HG02678 (cell line): ENCODE measurements around the gene PTPN6.

Experiments
- ATAC-seq: cut with Tn5 transposase; IDR thresholded peaks from one replicate; pipeline ENCODE4 v1.9.1; 2021; ENCODE audit warnings: mild to moderate bottlenecking, moderate library complexity; ENCODE audit not compliant: unreplicated experiment

The PTPN6 gene

DNA sequence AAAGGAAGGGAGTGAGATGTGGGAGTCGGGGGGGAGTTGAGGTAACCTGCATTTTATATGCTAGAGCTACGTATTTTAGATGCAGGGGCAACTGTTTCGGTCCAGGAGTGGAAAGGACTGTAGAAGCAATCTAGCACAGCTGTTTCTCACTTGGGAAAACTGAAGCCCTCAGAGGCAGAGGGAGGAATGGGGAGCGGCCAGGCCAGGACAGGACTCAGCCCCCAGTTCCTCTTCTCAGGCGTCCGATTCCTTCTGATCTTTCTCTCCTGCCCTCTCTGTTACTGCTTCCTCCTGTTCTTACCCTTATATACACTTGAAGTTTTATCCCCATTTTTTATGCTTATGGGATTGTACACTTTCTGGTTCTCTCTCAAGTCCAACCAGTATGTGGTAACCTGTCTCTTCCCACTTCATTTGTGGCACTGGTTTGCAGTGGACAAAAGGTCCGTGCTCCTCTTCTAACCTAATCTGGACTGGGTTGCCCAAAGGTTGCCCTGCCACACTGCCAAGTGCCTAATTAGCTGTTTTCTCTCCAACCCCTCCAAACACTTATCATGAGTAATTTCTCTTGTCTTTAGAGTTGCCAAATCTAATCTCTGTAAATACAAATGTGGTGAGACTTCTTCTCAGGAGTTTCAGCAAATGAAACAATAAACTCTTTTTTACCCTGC, 50.9 kb downstream of the PTPN6 start:
- ATAC-seq, result no peak

DNA sequence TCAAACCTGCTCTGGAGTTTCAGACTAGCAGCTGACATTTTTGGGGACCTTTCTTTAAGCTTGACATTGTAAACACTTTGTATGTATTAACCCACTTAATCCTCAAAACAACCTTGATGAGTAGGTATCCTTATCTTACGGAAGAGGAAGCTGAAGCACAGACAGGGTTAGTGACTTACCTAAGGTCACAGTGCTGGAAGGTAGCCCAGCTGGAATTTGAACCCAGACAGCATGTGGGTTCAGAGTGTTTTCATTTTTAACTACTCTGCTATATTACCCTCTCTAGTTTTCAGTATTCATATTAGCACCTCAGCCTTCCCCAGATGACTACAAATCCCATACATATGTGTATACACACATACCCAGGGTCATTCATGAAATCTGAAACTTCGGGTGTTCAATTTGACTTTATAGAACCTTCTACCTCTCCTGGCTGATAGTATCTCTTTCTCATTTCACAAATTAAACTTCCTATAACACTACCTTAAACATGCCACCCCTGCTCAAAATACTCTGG, 53.2 kb downstream of the PTPN6 start:
- ATAC-seq, result no peak

DNA sequence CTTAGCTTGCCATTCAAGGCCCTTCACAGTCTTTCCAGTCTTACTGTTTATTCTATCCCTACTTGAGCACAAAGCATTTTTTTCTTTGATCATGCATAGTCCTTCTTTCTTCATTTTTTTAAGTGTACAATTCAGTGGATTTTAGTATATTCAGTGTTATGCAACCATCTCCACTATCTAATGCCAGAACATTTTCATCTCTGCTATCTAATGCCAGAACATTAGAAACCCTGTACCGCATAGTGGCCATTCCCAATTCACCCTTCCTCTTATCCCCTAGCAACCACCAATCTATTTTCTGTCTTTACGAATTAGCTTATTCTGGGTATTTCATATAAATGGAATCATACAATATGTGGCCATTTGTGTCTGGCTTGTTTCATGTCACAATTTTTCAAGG, 53.7 kb downstream of the PTPN6 start:
- ATAC-seq, result no peak

DNA sequence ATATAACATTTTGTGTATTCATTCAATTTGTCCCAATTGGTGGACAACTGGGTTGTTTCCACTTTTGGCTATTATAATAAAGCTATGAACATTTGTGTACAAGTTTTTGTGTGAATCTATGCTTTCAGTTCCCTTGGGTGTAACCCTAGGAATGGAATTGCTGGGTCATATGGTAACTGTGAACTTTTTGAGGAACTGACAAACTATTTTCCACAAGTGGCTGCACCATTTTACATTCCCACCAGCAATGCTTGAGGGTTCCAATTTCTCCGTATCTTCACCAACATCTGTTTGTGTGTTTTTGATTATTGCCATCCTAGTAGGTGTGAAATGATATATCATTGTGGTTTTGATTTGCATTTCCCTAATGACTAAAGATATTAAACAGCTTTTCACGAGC, 54.2 kb downstream of the PTPN6 start:
- no peak for ATAC-seq

DNA sequence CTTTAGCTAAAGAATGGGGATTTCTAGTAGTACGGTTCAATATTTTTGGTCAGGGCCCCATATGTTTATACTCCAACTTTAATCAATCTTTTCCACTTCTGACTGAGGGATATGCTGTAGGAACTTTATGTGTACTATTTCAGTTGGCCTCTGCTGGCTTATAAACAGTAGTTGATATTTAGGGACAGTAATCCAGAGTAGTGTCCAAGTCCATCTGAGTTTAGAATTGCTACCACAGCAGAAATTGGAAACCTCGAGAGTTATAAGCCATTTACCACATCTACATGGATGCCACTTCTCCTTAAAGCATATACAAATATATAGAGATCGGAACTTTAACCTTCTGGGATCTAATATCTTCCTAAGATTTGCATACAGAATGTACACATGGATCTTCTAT, 55.5 kb downstream of the PTPN6 start:
- no peak for ATAC-seq

DNA sequence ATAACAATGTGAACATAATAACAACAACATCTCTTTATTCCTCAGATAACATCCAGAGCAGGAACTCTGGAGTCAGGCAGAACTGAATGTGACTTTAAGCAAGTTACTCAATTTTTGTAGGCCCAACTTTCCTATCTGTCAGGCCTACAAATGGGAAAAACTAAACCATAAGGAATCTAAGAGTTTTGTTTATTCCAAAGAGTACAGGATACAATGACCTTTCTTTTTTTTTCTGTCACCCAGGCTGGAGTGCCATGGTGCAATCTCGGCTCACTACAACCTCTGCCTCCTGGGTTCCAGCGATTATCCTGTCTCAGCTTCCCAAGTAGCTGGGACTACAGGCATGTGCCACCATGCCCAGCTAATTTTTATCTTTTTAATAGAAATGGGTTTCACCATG, 57.7 kb downstream of the PTPN6 start:
- no peak for ATAC-seq

DNA sequence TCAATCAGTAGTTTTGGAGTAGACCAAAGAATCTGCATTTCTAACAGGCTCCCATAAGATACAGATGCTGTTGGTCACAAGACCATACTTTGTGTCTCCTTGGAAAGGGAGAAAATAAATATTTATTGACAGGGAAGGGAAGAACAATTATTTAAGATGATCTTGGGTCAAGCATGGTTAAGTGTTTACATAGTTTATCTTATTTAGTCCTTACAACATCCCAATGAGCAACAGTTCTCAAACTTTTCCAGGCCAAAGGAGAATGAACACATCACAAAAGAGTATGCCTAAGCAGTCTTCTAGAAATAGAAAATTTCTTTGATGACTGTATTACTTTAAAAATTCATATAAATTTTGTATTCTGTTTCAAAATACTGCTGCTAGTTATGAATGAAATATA, 58.4 kb downstream of the PTPN6 start:
- ATAC-seq, result no peak
